Psoas muscle (tissue), 8 donors: Measurements from ENCODE around the gene GTF2F1. TPM values are rescaled to one million over a fixed set of nuclear protein-coding genes. Genes with fewer than 3 reads are reported as not detected.
"Not testable (repeated sequence)": the region's sequence is repeated elsewhere in the genome, so short reads cannot be mapped to it uniquely, and the experiment has no call there.

Experiments used
- ATAC-seq, 4 donors: fragments of 200-7000 bp; cut with Tn5 transposase; one replicate each; pipeline ENCODE4 v1.9.1; 2020; ENCODE audit warnings: moderate library complexity in 3 of 4, mild to moderate bottlenecking in 2 of 4
- DNase-seq, 2 donors: peaks; one replicate each; pipeline ENCODE4 v3.0.0-alpha.2; 2020
- H3K27ac ChIP-seq: fragments of 200-600 bp; one replicate; pipeline ENCODE4 v1.8.0; 2022
- H3K27me3 ChIP-seq, 3 donors: fragments of 200-600 bp in 1 of 3; one replicate each; pipeline versions ENCODE4 v1.6.1 to v1.8.0; 2013 to 2022; ENCODE audit warnings: low read length in 2 of 3, mild to moderate bottlenecking in 2 of 3, moderate library complexity in 1 of 3; ENCODE audit not compliant: insufficient read depth in 3 of 3
- H3K36me3 ChIP-seq, 2 donors: fragments of 200-600 bp in 1 of 2; one replicate each; pipeline versions ENCODE4 v1.6.1 to v1.8.0; 2013 to 2022; ENCODE audit warnings: low read depth in 1 of 2, mild to moderate bottlenecking in 1 of 2, moderate library complexity in 1 of 2; ENCODE audit not compliant: insufficient read depth in 1 of 2
- H3K4me1 ChIP-seq: fragments of 200-600 bp; one replicate; pipeline ENCODE4 v1.8.0; 2022
- H3K4me3 ChIP-seq: fragments of 200-600 bp; one replicate; pipeline ENCODE4 v1.8.0; 2022; ENCODE audit warnings: mild to moderate bottlenecking
- H3K9me3 ChIP-seq: fragments of 200-600 bp; one replicate; pipeline ENCODE4 v1.8.0; 2022
- WGBS, 3 donors: extraction: QIAGEN DNeasy Blood & Tissue Kit; methylation state at CpG; one replicate each; pipeline versions ENCODE4 v1.1.6 to v1.1.7; 2013; 5-methylcytosine and 5-hydroxymethylcytosine counted together
- intact Hi-C, 2 donors: fragments of 100-400 bp; cut with DNase I; formaldehyde crosslinking; loops; one replicate each; pipeline versions ENCODE4 v1.11.0 to v1.14.2; 2022
- polyA plus RNA-seq, 3 donors: library from polyadenylated mRNA; stranded (reverse); fragments of 200-250 nt; gene quantifications; one replicate each; pipeline ENCODE4 v1.2.3, GENCODE V29; 2013
- total RNA-seq, 4 donors: library from RNA; stranded (reverse); fragmentation: NEBNext Ultra II Directional in 2 of 4; extraction: Animal tissue kit (Norgen Biotek cat#: 25700) in 2 of 4; gene quantifications; one replicate each; pipeline versions ENCODE4 v1.2.1 to v1.2.4, GENCODE V29; 2021 to 2023
- TF ChIP-seq, protein P1 (sequence below): fragments of 200-600 bp; IDR thresholded peaks from one replicate; pipeline ENCODE4 v1.8.0; 2022; ENCODE audit warnings: antibody characterized with exemption
- donor health status: healthy with polysubstance abuse.
- donor health status: DM: no; HTN: no; CAD: no; lungs with moderate emphysema.
- donor health status: Bipolar disorder and iron deficiency.
- donor health status: healthy.
- donor health status: DM: yes; HTN: yes; CAD: no.
- donor health status: DM: no; HTN: no; CAD: no.
- donor health status: DM: no; HTN: no; CAD: no.
- donor health status: DM: yes; HTN: yes; CAD: no.

Gene GTF2F1
- total and polyA plus RNA-seq, 7 donors = 23.7 to 60.0 (median 33.8) TPM

DNA sequence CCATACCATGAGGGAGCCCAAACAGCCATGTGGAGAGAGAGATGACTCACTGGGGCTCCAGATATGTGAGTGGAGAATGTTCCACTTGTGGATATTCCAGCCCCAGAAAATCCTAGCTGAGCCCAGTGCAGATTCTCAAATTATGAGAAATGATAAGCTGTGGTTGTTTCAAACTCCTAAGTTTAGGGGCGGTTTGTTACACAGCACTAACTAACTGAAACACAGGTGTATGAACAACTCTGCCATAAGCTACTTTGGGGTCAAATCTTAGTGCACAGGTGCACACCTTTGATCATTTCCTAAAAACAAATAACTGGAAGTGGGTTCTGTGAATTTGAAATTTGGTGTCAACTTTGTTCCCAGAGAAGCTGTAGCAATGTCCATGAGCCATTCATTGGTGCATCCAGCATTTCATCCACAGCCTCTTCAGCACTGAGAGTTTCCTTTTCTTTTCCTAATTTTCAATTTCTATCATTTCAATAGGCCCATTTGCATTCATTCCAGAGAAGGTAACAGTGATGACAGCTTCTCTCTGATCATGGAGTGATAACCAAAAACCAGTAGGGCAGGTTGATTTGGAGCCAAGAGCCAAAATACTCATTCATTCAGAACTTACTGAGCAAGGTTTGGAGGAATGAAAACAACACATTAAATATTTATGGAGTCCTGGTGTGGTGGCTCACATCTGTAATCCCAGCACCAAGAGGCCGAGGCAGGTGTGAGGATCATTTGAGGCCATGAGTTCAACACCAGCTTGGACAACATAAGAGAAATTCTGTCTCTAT lies 40.4 kb downstream of the GTF2F1 start:
- intact Hi-C loops = no loop called here
- WGBS, 3 donors = 88 to 94% (median 92%) methylated on average over 2 of the region's 2 CpGs
- no peaks in the 10 kb centered on the region for H3K36me3 ChIP-seq
- DNase-seq (no peak), ATAC-seq (no peak)
- no peak overlapping the region for H3K27ac ChIP-seq
- TF ChIP-seq, protein P1, sequence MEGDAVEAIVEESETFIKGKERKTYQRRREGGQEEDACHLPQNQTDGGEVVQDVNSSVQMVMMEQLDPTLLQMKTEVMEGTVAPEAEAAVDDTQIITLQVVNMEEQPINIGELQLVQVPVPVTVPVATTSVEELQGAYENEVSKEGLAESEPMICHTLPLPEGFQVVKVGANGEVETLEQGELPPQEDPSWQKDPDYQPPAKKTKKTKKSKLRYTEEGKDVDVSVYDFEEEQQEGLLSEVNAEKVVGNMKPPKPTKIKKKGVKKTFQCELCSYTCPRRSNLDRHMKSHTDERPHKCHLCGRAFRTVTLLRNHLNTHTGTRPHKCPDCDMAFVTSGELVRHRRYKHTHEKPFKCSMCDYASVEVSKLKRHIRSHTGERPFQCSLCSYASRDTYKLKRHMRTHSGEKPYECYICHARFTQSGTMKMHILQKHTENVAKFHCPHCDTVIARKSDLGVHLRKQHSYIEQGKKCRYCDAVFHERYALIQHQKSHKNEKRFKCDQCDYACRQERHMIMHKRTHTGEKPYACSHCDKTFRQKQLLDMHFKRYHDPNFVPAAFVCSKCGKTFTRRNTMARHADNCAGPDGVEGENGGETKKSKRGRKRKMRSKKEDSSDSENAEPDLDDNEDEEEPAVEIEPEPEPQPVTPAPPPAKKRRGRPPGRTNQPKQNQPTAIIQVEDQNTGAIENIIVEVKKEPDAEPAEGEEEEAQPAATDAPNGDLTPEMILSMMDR = no peak
- no peaks in the 10 kb centered on the region for H3K4me1 ChIP-seq
- H3K9me3 ChIP-seq = no peaks in the 10 kb centered on the region
- no peak overlapping the region for H3K4me3 ChIP-seq
- peaks cover 0 to 2% (median 0%) of the 10 kb centered on the region in 3 donors for H3K27me3 ChIP-seq

DNA sequence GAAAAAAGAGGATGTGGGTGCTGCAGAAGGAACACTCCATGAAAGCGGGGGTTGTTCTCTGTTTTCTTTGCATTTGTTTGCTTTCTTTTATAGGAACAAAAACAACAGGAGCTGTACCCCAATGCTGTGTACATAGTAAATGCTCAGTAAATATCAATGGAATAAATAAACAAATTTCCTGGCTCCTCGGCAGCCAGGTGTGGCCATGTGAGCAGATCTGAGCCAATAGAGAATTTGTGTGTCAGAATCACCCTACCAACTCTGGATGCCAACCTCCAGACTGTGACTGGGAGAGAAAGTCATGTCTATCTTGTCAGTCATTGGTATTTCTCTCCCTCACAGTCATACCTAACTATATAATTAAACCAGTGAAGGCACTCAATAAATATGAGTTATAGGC lies 42.3 kb downstream of the GTF2F1 start:
- Histone ChIP-seq H3K27me3 (peaks cover 0 to 2% (median 0%) of the 10 kb centered on the region in 3 donors), H3K27ac (no peak overlapping the region), H3K4me3 (no peak overlapping the region), H3K4me1 (no peaks in the 10 kb centered on the region), H3K36me3 (no peaks in the 10 kb centered on the region), H3K9me3 (no peaks in the 10 kb centered on the region)
- intact Hi-C loops = no loop called here
- WGBS, 3 donors = 80 to 85% (median 81%) methylated on average over 2 of the region's 2 CpGs
- no peak for DNase-seq
- no peak for ATAC-seq
- TF ChIP-seq, protein P1 = no peak

DNA sequence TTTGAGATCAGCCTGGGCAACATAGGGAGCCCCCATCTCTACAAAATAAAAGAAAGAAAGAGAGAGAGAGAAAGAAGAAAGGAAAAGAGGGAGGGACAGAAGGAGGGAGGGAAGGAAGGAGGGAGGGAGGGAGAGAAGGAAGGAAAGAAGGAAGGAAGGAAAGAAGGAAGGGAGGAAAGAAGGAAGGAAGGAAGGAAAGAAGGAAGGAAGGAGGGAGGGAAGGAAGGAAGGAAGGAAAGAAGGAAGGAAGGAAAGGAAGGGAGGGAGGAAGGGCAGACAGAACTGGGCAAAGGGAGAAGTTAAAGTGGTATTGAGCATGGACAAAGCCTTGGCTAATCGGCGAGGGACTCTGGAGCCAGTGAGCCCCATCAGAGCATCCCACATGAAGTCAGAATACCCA lies 43.7 kb downstream of the GTF2F1 start:
- H3K36me3 ChIP-seq, H3K4me3 ChIP-seq, H3K4me1 ChIP-seq, H3K27ac ChIP-seq, H3K9me3 ChIP-seq, DNase-seq, intact Hi-C loops, ATAC-seq, H3K27me3 ChIP-seq: not testable (repeated sequence)
- WGBS, 3 donors = 61 to 68% (median 61%) methylated on average over 2 of the region's 2 CpGs

DNA sequence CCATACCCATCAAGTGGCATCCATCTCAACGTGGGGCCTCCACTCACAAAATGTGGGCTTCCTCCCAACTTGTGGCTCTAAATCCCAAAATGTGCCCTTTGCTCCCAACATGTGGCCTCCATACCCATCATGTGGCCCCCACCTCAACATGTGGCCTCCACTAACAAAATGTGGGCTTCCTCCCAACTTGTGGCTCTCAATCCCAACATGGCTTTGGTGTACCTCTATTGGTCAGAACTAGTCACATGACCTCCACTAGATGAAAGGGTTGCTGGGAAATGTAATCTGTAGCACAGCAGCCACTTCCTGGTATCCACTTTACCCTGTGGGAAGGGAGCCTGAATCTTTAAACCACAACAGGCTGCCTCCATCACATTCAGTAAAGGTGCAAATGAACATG lies 49.5 kb downstream of the GTF2F1 start:
- Histone ChIP-seq H3K4me1 (no peaks in the 10 kb centered on the region), H3K9me3 (no peaks in the 10 kb centered on the region), H3K4me3 (no peak overlapping the region), H3K27me3 (peaks cover 0 to 4% (median 2%) of the 10 kb centered on the region in 3 donors), H3K36me3 (no peaks in the 10 kb centered on the region), H3K27ac (no peak overlapping the region)
- no peak for DNase-seq
- intact Hi-C loops = no loop called here
- ATAC-seq = no peak
- TF ChIP-seq, protein P1 = no peak
- 89 to 96% (median 95%) methylated on average over 1 of the region's 1 CpG for WGBS, 3 donors

DNA sequence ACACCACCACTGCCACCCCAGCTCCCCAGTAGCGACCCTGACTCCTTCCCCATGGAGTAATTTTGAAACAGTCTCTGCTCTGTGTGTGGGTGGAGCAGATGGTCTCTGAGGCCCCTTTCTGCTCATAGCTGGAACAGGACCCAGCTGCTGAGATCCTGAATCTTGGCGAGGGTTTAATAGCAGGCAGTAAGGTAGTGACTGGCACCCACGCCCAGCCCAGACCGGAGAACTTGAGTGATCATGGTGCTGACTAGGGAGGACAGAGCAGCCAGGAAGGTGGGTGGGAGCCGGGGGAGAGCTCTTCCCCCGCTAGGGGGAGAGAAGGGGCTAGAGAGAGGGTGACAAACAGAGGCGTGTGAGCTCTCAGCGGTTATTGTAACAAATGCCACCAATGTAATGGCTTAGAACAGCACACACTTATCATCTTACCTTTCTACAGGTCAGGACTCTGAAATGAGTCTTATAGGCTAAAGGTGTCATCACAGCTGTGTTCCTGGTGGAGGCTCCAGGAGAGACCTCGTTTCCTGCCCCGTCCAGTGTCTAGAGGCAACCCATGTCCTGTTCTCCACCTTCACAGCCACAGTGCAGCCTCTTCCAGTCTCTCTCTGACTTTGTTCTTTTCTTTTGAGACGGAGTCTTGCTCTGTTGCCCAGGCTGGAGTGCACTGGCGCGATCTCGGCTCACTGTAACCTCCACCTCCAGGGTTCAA lies 52.3 kb downstream of the GTF2F1 start:
- Histone ChIP-seq H3K27me3 (peaks cover 0 to 4% (median 2%) of the 10 kb centered on the region in 3 donors), H3K4me1 (no peaks in the 10 kb centered on the region), H3K36me3 (no peaks in the 10 kb centered on the region), H3K4me3 (no peak overlapping the region), H3K27ac (no peak overlapping the region), H3K9me3 (no peaks in the 10 kb centered on the region)
- no peak for ATAC-seq
- TF ChIP-seq, protein P1 = no peak
- WGBS, 3 donors = 48 to 54% (median 49%) methylated on average over 14 of the region's 14 CpGs
- intact Hi-C loops = no loop called here
- no peak for DNase-seq
